Pons (tissue), 1 donor: ENCODE results near the gene ESRRA.
A peak's percentile ranks its signal among the peaks of the same experiment; 100 is the strongest.

Experiments
- DNase-seq: peaks from one replicate; pipeline ENCODE4 v3.0.0-alpha.2; 2016; ENCODE audit warnings: low spot score

The ESRRA gene

GRCh38 chr11:64275031-64275800 lies 30.1 kb upstream of the ESRRA start:
- DNase-seq: no peak

- DNase-seq: no peak
These were observed 29.5 kb upstream of the ESRRA start for GRCh38 chr11:64275841-64276240.

- DNase-seq: no peak
These were observed 28.5 kb upstream of the ESRRA start for GRCh38 chr11:64276653-64277431.

GRCh38 chr11:64278576-64279190 lies 26.6 kb upstream of the ESRRA start:
- no peak for DNase-seq

- no peak for DNase-seq
These were observed 23.2 kb upstream of the ESRRA start for GRCh38 chr11:64281957-64282770.

- no peak for DNase-seq
These were observed 22.2 kb upstream of the ESRRA start for GRCh38 chr11:64283092-64283491.

- DNase-seq: peak; percentile 96
These were observed 21.0 kb upstream of the ESRRA start, which contains the start of gene BAD for GRCh38 chr11:64284048-64284961. BAD (minus strand) TSS chr11:64284665; CDS start chr11:64284368, 297 bp downstream.

GRCh38 chr11:64284962-64285884 lies 20.1 kb upstream of the ESRRA start, which contains the start of gene GPR137:
GPR137 (plus strand) TSS chr11:64285848; CDS start chr11:64286525, 677 bp downstream.
- peak; percentile 77 for DNase-seq

- DNase-seq: no peak
These were observed 19.2 kb upstream of the ESRRA start for GRCh38 chr11:64285885-64286800.

GRCh38 chr11:64286801-64287159 lies 18.5 kb upstream of the ESRRA start:
- DNase-seq: no peak

- DNase-seq: no peak
These were observed 17.5 kb upstream of the ESRRA start for GRCh38 chr11:64287676-64288352.

GRCh38 chr11:64288353-64288750 lies 17.0 kb upstream of the ESRRA start:
- no peak for DNase-seq

- DNase-seq: no peak
These were observed 16.2 kb upstream of the ESRRA start for GRCh38 chr11:64289002-64289564.

- no peak for DNase-seq
These were observed 14.7 kb upstream of the ESRRA start for GRCh38 chr11:64290352-64291261.

GRCh38 chr11:64291262-64291751 lies 14.0 kb upstream of the ESRRA start, which contains the start of gene KCNK4:
KCNK4 (plus strand) TSS chr11:64291302; CDS start chr11:64293019, 1,717 bp downstream.
- DNase-seq: no peak

GRCh38 chr11:64291752-64292459 lies 13.4 kb upstream of the ESRRA start:
- DNase-seq: no peak
